ENCODE results near the gene GPR12.

Gene GPR12

GRCh38 chr13:26759907-26760831, at the start of gene GPR12:
TSS of gene GPR12 (minus strand) at chr13:26760786. CDS start at chr13:26759827, 959 bp downstream.
- no peak for DNase-seq

DNA sequence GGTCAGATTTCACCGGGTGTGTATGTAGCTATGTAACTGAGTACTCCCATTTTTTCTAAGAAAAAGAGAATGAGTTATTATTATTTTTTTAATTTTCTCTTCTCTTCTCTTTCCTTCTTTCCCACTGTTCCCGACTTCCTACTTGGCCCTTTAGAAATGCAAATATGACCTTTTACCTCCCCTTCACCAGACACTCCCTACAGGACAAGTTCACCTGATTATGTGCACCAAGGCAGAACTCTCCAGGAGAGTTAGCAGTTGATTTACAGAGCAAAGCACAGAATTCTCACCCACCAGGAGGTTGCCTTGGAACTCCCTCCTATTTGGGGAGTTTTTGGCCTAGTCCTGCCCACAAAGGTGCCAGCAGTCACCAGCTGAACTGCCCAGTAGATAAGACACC, 49.5 kb upstream of the GPR12 start:
- DNase-seq, result no peak

GRCh38 chr13:26806891-26807290, 46.3 kb upstream of the GPR12 start:
- no peak for DNase-seq

GRCh38 chr13:26787961-26788360, 27.4 kb upstream of the GPR12 start:
- DNase-seq, result no peak

DNA sequence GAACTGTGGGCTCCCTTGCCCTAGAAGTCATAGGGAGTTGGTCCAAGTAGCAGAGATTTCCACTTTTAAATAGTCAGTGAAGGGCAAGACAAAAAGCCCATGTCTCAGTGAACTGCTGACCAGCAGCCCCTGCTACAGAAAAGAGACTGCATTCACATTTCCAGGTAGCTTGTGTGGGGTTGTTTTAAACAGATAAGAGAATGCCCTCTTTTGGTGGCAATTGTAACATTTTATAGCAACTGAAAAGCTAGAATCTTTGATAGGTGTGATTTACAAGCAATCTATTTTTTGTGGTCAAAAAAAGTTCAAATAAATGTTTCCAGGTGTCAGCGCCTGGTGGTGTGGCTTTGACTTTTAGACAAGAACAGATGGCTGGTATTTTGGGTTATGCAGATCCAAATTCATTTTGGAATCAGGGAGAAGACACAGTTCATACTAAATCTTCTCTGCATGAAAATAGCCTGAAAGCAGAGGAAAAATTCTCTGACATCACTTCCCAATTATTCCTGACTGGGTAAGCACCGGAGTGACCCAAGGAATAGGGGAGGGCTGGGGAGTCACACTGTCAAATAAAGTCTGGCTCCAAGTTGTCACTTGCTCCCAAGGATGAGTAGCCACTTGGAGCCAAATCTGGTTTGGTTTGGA, 26.2 kb upstream of the GPR12 start:
- no peak for DNase-seq

DNA sequence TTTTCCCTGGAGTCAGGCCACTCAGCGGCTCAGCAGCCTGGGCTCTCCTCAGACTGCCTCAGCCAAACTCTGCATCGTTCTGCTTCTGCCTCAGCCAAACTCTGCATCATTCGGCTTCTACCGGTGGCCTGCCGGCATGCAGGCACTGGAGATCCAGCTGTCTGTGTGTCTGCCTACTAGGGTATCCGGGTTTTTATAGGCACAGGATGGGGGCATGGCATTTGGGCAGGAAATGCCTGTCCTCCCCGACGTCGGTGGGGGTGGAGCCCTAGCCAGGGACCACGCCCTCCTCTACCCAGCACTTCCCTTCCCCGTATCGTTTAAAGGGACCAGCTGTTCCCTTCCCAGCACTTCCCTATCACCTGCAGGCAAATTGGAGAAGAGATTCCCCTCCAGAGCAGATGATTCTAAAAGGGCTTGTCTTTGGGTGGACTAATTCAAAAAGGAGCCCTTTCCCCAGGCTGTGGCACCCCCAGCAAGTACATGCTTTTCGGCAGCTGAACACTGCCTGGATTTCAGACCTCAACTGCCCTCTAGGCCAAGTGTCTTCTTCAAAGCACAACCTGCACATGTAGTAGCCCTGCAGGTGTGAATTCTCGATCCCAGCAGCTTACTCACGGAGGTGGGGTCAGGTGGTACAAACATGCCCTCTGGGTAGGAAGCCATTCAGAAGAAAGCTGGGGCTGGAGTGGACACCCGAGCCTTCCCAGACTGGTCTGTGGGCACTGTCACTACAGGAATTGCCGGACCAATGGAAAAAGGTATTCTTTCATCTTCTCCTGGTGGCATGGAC, 25.4 kb upstream of the GPR12 start:
- DNase-seq, result no peak

DNA sequence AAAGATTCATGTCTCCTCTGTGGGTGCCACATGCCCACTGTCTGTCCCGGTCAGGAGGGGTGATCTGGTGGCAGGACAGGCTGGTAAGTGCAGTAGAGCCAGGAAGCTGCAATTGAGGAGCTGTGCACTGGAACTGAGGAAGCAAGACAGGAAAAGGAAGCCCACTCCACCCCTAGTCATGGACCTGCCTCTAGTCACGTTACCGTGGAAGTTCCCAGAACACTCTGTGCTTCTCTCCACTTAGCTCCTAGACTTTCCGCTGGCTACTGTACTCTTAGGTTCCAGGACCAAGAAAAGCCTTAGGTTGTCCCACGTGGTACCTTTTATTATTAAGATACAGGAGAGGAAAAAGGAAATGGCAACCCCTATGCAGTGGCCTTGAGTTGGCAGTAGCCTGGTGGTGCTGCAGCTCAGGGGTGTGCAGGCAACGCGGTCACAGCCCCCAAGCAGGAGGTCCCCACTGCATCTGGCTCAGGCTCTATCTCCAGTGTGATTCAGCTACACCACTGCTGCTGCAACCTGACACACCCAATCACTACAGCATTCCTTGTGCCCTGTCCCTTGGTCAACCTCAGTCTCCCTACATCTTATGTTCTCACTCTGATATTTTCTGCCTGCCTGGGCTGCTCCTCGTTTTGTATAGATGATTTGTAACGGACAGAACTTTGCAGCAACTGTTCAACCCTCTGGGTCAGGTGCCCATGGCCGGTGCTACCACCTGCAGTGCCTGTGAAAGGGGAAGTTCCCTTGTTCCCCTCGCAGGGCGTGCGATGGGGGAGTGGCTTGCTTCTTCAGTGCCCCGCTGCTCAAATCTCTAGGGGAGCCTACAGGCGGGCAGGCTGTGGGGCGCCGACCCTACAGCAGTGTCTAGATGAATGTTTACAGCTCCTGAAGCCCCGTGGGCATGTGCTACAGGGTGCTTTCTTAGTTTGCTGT, 24.4 kb upstream of the GPR12 start:
- no peak for DNase-seq

DNA sequence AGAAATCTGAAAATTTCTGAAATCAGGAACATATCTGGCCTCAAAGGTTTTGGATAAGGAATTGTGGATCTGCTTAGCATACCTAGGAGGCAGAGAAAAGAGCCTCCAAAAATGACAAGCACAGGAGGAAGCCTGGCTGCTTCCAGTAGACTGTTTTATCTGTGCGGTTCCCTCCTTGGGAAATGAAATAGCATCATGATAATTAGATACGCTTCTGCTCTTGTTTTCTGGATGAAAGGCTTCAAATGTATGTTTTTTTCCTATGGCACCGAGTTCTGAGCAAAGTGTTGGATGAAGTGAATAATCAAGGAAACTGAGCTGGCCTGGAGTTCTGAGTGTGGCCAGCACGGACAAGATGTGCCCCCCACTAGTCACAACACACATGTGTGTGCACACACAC, 19.8 kb upstream of the GPR12 start:
- no peak for DNase-seq

DNA sequence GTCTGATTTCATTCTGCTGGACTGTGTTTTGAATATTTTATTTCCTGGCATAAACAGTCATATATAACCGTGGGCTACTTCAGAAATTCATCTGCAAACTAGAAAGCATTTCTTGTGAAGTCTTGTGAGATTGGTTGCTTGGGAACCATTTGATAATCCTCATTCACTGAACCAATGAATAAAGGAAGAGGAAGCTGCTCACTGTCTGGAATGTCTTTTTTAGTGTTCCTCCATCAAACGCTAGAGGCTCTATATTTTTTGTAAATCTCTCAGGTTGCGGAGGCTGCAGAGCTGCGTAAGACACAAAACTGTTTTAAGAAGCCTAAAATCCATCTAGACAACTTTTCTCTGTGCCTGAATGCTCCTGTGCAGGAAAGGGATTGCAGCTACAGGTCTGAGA, 18.7 kb upstream of the GPR12 start:
- DNase-seq, result no peak

DNA sequence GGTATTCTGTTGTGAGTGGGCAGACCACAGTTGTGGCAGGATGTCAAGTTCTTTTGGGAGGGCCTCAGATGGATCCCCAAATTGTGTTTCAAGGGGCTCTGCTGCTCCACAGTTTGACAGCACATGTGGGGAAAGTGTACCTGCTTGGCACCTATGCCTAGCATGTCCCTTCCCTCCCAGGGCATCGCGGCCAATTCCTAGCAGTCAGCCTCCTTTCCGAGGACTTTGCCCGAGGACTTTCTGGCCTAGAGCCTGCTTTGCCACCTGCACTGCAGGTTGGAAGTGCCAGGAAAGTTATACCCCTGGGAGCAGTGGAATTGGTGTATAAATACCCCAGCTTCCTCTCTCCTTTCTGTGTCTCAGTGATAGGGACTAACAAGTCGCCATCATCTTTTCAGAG, 11.9 kb upstream of the GPR12 start:
- DNase-seq, result no peak

DNA sequence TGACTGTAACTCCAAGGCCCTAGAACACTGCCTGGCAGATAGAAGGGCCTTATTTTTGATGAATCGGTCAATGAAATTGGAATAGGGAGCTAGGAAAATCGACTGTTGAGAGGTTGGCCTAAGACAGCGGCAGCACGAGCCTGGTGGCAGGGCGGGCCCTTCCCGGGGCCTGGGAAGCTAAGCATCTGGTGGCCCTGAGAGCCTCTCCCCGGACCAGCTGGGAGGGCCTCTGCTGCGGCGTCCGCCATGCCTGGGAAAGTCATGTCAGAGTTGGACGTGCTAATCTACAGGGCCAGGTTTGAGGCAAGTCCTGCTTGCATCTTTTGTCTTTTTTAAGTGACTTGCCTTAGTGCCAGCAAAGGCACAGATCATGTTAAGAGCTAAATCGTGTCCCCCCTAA, 11.2 kb upstream of the GPR12 start:
- no peak for DNase-seq

GRCh38 chr13:26762745-26763345, 2.3 kb upstream of the GPR12 start:
- DNase-seq, result no peak

GRCh38 chr13:26760832-26761582, 421 bp upstream of the GPR12 start:
- no peak for DNase-seq

DNA sequence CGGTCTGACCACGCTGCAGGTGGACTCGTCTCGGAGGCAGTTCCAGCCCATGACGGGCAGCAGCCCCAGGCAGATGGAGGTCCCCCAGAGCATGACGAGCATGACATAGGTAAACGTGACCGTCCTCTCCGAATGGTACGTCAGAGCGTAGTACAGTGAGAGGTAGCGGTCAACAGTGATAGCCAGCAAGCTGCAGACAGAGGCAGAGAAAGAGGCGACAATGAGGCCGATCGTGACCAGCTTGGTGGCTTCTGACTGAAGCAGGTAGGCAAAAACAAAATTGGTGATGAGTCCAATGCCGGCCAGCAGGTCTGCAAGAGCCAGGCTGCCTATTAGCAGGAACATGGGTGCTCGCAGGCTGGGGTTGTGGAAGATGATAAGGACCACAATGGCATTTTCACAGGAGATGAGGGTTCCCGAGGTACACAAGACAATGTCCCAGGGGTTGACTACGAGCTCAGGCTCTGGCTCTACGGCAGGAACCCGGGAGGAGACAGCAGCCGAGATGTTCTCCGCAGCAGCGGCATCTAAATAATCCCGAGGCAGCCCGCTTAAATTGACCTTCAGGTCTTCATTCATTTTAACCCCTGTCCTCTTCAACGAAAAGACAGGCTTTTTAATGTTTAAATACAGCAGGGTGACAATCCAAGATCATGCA, 1.2 kb downstream of the GPR12 start:
- DNase-seq, result no peak

GRCh38 chr13:26758496-26759157, 2.0 kb downstream of the GPR12 start:
- no peak for DNase-seq

DNA sequence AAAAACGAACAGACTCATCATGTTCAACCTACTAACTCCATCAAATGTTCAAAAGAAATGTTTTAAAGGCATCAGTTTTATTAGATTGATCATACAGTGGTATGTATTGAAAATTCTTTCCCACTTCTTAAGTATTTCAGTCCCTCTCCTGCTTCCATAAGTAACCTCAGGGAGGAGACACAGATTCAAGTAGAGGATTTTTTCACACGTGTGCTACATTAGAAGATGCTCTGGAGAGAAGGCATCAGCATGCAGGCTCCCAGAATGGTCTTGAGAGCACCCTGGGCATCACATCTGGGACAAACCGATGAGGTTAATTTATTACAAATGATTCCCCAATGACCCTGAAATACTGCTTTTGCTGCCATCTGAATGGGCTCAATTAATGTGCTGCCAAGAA, 3.6 kb downstream of the GPR12 start:
- DNase-seq, result no peak

- DNase-seq, result no peak
Observed at GRCh38 chr13:26752671-26753070, 7.9 kb downstream of the GPR12 start.

DNA sequence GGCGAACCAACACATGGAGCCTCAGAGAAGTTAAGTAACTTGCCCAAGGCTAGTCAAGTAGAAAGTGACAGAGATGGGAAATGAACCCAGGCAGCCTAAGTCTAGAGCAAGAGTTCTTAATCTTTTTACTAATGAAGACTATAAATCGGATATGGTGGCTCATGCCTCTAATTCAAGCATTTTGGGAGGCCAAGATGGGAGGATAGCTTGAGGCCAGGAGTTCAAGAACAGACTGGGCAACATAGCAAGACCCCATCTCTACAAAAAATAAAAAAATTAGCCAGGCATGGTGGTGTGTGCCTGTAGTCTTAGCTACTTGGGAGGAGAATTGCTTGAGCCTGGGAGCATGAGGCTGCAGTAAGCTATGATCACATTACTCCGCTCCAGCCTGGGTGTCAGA, 10.7 kb downstream of the GPR12 start:
- no peak for DNase-seq

GRCh38 chr13:26749285-26749684, 11.3 kb downstream of the GPR12 start:
- no peak for DNase-seq

DNA sequence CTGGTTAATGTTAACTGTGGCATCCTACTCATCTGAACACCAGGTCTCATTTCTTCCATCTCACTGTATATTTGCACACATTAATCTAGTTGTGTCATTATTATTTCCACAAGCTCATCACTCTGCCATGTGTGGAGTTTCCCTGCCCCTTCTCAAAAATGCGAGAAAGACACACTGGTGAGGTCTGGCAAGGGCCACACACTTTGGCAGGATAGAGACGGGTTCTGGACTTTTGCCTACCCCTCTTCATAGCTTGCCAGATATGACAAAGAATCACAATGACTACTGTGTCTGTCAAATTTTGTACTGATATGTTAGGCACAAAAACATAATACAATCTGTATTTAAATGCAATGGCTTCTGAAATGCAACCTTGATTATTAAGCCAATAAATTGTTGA, 12.9 kb downstream of the GPR12 start:
- DNase-seq, result no peak

Data from amniotic stem cell (primary cell).